GM19240 (cell line): Measurements from ENCODE around the gene IFI27L1.

Source experiments
- DNase-seq: peaks from one replicate; pipeline ENCODE4 v3.0.0; 2011; ENCODE audit warnings: low spot score; ENCODE audit not compliant: insufficient read length

Gene IFI27L1

DNA sequence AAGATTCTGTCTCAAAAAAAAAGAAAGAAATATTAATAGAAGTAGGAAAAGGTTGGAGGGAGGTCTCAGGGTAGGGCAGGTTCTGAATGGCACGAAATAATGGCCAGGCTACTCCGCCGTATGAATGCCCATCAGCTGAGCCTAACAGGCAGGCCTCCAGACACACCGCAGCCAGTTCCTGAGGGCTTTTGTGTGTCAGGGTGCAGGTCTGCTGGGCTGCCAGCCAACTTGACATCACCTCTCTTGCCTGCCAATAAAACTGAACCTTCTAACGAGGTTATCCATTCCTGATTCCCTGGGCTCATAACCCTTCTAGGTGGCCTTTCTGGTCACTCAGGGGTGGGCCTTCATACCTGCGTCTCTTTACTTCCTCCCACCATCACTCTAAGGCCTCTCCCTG, 32.4 kb downstream of the IFI27L1 start:
- DNase-seq = no peak

DNA sequence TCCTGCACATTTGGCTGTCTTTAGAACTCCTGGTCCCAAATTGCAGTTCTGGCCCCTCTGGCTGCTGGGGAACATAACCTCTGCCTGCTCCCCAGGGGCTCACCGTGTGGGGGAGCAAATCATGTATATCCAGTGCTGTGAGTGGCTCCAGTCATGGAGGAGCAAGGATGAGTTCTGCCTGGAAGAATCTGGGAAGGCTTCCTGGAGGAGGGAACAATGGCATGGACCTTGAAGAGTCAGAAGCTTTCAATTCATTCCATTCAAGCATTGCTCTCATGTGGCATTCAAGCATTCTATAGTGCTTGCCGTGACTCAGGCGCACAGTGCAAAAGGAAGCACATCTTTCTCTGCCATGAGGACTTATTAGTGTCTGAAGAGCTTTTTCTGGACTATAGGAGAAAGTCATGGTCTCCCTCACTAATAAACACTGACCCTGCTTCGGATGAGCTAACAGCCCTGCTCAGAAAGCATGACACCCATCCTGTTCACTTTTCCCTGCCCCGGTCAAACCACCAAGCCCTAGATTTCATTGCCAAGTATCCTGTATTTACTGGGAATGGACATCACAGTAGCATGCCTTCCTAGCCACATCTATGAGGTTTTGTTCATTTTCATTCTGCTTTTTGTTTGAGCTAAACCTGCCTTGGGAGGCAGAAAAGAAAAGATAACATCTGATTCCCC, 32.9 kb downstream of the IFI27L1 start:
- no peak for DNase-seq

DNA sequence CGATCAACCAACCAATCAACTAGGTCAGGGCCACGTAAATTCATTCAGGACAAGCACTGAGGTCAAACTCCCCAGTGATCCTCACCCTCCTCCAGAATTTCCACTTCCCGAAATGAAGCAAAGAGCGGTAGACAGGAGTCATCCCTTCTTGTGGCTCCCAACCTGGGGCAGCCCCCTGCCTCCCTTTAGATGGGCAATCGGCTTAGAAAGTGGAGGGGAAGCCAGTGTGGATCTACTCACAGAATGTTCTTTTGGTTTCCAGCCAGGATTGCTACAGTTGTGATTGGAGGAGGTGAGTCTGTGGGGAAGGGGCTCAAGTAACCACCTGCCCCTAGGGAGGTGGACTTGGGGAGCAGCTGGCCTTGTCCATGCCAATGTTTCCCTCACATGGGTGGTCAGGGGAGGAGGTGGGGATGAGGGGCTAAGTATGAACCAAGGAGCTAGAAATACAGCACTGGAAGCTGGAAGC, 33.5 kb downstream of the IFI27L1 start:
- no peak for DNase-seq

DNA sequence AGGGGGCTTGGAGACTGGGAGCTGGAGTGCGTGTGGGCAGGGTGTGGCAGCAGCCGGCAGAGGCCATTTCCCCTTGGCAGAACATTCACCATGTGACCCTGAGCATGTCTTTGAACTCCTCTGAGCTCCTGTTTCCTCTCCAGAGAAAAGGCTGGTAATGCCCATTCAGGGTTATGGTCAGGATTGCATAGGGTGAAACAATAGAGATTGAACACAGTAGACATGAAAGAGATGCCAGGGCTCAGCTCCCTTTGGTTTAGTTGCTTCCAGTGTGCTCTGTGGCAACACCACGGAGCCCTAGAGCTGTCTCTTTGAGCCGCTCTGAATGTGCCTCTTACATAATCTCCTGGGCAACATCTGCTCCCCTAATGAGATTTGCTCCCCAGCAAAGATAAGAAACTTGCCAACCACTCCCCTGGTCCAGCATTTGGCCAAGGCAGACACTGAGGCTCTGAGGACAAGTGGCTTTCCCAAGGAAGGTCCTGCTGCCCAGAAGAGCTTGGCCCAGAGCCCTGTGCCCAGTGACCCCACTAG, 34.0 kb downstream of the IFI27L1 start:
- no peak for DNase-seq

DNA sequence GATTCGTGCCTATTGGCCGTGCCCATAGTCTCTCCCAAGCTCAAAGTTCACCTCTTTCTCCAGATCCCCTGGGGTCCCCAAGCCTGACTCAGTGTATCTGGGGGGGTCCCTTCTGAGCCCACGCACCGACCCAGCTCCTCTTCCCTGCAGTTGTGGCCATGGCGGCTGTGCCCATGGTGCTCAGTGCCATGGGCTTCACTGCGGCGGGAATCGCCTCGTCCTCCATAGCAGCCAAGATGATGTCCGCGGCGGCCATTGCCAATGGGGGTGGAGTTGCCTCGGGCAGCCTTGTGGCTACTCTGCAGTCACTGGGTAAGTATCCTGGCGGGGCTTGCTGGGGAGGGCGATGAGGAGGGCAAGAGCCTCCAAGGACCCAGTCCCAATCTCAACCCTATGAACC, 34.5 kb downstream of the IFI27L1 start:
- DNase-seq = no peak

DNA sequence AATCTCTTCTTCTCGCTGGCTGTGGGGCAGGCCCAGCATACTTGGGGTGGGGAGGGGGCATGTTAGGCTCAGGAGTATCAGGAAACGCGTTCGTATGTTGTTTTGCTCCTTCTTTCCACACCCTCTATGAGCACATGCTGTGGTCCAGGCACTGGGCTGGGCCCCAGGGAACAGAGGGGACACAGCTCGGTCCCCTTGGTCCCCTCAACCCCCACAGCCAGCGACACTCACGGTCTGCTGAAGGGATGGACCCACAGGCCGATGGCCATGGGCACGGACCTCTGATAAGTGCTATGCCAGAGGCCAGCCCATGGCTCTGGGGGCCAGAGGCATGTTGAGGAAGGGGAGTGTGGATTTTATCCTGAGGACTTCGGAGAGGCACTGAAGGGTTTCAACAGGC, 35.6 kb downstream of the IFI27L1 start:
- DNase-seq = no peak

DNA sequence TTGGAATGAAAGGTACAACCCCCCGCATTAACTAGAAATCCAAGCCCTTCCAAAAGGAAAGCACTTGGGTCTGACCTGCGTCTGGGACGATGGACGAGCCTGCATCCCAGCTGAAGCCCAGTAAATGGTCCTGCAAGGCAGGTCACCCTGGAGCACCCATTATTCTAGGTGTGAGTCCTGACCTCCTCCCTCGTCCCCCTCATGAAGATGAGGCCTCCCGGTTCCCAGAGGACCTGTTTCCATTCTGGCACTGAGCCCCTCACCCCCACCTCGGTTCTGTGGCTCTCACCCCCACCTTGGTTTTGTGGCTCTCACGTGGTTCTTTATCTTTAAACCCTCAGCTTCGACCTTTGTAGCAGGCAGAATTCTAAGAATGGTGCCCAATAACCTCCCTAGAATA, 36.7 kb downstream of the IFI27L1 start:
- DNase-seq = no peak

DNA sequence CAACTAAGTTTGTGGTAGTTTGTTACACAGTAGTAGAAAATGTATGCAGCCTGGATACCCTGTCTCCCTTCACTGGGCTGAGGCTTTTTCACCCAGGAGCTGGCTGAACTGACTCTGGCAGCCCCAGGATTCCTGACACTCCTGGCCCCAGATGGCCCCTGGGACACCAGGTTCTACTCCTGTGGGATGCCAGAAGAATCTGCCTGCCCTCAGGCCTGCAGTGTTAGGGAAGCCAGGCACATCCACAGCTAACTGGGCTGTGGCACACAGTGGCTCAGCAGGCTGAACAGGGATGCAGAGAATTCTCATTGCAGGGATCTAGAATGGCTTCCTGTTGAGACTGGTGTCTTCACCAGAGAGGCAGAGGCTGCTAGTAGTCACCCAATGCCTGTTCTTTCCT, 38.0 kb downstream of the IFI27L1 start:
- DNase-seq = no peak

DNA sequence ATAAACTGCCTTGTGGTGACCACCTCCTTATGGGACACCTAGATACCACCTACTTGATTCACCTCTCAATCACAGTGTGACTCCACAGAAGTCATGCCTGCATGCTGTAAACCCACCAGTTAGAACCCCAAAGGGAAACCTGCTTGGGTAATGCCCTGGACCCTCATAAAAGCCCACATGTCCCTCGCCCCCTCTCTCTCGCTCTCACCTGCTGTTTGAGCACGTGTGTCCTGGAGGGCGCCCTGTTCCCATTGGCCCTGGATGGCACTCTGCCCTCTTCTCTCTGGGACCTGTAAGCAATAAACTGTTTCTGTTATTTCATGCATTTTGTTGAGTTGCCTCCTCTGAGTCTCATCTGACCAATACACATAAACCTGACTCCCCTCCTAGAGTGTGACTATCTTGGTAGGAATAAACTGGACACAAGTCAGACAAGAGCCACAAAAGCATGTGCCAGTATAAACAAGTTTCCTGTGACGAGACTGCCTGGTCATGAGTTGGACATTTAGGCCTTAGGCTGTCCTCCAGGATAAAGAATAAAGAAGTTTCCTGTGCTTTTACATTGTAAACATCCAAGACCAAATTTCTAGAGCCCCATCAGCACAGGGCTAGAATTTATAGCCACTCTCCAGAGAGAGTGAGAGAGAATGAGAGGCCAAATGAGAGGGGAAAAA, 39.7 kb downstream of the IFI27L1 start:
- DNase-seq = no peak

DNA sequence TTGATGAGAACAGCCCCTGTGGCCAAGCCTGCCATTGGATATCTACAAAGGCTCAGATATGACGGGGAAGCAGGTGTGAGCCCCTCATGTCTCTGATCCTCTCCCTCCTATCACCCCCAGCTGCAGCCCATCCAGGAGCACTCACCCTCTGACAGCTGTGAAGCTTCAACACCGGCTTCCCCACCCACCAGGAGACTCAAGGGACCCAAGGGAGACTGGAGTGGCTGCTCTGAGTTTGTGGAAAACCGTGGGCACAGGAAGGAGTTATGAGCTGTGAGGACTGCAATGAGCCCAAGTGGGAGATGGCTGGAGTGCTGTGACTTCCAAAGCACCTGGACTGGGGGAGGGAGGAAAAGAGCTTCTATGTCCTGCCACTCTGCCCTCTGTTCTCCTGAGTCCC, 40.4 kb downstream of the IFI27L1 start:
- no peak for DNase-seq

DNA sequence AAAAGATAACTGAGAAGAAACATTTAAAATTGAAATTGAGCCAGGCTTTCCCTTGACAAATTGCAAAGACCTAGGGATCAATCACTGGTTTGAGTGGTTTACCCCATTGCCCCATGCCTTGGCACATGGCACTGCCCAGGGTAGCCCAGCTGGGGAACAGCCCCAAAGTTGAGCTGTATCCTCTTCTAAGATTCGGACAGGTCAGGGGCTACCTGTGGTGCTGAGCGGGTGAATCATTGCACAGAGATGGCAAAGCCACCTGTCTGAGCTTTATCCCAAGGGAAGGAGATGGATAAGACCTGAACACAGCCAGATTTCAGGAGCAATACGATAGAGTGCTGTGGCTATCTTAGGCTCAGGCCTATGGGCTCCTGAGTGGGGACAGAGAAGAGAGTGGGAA, 41.3 kb downstream of the IFI27L1 start:
- DNase-seq = no peak

DNA sequence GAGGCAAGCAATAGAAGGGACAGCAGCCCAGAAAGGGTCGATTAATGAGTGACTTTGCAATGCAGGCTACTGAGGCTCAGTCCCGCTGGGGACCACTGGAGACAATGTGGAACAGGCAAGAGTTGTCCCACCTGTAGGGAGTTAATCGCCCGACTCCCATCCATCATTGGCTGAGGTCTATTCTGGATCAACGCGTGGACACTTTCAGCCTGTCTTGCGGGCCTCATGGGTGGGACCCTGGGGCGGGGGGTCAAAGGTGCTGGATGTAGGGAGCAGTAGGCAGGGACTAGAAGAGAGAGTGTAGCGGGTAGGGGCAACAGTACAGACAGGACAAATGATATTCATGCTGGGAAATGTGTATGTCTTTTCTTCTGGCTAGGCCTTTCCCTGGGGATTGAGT, 42.2 kb downstream of the IFI27L1 start:
- no peak for DNase-seq

DNA sequence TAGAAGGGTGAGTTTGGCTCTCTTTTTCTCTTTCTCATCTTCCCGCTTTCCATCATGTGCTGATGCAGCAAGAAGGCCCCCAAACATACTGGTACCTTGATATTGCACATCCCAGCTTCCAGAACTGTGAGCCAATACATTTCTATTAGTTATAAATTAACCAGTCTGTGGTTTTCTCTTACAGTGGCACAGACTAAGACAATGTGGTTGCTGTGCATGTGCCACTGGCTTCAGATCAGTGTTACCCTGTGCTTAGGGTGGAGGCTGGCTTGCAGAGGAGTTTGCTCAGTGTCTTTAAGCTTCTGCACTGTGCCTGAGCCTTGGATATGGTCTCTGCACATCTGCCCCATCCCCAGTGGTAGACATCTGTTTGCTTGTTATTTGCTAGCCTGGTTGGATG, 42.8 kb downstream of the IFI27L1 start:
- DNase-seq = no peak

DNA sequence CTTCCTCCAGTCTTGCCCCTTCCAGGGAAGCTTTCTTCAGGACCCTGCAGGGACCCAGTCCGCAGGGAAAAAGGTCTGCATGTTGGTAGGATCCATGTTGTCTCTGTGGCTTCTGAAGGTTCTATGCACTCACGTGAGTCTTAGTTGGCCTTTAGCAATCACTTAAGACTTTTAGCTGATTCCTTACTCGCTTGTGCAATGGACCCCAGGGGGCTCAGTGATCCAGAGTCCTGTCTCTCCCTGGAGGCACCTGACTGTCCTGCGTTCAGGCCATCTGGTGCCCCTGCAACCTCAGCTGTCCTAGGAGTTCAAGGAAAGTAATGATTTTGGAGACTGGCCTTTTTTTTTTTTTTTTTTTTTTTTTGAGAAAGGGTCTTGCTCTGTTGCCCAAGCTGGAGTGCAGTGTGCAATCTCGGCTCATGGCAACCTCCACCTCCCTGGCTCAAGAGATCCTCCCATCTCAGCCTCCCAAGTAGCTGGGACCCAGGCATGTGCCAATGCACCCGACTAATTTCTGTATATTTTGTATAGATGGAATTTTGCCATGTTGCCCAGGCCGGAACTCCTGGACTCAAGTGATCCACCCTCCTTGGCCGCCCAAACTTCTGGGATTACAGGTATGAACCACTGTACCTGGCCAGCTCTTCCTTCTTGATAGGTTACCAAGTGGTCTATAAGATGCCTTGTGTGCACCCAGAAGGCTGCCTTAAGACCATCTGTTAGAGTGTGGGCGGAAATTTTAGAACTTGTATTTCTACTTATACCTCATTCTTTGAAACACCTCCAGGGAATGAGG, 43.7 kb downstream of the IFI27L1 start:
- no peak for DNase-seq

DNA sequence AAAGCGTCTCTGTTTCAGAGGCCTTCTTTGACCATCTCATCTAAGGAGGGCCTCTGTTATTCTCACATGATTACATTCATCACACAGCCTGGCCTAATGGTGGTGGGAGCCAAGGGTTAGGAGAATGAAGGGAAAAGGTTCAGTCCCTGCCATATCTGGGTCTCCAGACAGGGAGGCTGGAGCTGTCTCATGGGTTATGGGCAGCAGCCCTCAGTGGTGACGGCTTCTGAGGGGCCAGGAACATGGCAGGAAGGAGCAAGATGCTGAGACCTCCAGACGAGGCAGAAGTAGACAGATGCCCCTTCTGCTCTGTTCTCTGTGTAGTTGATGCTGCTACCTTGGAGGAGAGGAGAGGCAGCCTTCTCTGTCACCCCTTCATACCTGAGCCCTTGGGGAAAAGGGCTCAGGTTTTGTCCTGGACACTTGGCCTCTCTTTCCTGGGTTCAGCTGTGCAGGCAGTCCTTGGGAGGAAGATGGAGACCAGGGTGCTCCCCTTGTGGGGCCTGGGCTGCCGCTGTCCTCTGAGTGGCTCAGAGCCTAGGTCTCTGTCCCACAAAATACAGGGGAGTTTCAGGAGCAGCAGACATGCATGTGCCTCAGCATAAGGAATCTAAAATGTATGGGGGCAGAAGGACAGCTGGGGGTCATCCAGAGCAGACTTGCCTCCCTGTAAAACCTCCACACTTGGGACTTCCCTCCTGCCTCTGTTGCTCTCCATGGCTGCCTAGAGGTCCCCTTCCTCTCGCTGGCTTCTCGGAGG, 44.7 kb downstream of the IFI27L1 start:
- DNase-seq = no peak

DNA sequence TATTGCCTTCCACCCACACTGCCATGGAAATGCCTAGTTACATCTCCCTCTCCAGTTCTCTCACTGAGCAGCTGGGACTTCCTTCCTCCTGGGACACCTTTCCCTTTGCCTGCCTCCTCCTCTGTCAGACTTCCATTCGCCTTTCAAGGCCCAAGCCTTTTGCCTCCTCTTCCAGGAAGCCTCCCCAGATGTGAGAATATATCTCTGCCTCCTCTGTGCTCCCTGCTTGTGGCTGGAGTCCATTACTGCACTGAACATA, 45.2 kb downstream of the IFI27L1 start:
- no peak for DNase-seq

DNA sequence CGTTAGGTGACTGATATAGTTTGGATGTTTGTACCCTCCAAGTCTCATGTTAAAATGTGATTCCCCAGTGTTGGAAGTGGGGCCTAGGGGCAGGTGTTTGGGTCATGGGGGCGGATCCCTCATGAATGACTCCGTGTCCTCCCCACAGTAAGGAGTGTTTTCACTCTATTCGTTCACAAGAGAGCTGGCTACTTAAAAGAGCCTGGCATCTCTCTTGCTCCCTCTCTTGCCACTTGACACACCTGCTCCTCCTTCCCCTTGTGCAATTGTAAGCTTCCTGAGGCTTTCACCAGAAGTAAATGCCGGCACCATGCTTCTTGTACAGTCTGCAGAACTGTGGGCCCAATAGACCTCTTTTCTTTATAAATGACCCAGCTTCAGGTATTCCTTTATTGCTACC, 45.7 kb downstream of the IFI27L1 start:
- DNase-seq = no peak

DNA sequence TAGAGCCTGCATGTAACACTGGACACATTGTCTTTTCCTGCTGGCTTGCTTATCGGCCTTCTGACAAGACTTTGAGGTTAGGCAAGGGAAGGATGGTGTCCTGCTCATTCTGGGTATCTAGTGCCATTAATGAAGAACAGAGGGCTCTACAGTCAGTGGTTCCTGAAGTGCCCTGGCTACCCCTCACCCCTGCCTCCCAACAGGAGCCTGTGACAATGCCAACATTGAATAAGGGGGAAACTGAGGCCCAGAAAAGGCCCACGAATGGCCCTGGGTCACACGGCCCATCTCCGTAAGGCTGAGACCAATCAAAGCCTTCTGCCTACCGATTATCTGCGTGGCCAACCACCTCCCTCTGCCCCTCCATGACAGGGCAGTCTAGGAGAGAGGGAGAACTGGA, 46.2 kb downstream of the IFI27L1 start:
- DNase-seq = no peak

DNA sequence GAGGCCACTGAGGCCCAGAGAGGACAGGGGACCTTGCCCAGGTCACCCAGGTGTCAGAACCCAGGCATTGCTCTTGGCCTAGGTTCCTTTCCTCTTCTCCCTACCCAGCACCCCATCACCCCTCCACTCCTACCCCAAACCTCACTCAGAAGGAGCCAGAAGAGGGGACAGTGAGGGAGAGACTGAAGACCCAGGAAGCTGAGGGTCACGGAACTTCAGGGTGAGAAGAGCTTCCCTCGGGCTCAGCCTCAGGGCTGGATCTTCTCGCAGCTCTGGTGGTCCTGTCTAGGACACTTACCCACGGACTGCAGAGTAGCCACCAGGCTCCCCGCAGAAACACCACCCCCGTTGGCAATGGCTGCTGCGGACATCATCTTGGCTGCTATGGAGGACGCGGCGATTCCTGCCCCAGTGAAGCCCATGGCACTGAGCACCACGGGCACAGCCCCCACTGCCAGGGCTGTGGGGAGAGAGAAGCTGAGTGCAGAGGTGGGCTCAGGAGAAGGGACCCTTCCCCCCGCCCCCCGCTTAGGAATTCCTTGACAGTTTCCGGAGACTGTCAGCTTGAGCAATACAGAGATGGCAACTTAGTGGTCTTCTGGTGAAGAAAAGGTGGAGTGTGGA, 47.2 kb downstream of the IFI27L1 start:
- DNase-seq = no peak

DNA sequence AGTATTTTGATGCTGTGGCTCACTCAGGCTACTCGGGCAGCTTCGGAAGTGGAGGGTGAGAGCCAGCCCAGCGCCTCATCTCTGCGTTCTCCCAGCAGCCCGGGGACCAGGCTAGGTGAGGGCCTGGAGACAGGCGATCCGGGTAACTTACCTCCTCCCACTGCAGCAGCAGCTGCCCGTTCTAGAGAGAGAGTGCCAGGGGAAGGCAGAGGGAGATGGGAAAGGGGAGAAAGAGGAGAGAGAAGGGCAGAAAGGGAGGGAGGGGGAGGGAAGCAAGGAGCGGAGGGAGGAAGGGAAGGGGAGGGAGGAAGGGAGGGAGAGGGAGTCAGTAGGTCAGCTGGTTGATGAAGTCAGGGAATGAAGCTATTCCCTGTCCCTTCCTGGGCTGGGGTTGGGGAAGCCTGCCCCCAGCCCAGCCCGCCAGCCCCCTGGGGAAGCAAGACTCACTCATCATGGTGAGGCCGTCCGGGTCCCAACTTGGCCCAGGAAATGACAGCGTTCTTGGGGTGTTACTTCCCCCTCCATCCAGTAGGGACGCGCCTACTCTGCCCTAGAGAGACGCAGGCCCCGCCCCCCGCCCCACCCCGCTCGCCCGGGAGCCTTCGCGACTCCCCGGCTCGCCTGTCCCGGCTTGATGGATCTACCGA, 48.1 kb downstream of the IFI27L1 start, which contains the start of gene IFI27L2:
Gene IFI27L2 (minus strand): TSS at position 494 of the 647 bp plus-strand sequence. CDS start 40 bp downstream, at position 454.
- DNase-seq = peak; percentile 88
